NCI-H460 (cell line): ENCODE data around the gene ITPR1. TPM values are rescaled to one million over a fixed set of nuclear protein-coding genes. Genes with fewer than 3 reads are reported as not detected.

Source experiments
- DNase-seq: peaks from one replicate; pipeline ENCODE4 v3.0.0-alpha.2; 2016; ENCODE audit warnings: low read depth; ENCODE audit errors: extremely low read depth
- total RNA-seq: library from RNA; depleted of rRNA; stranded (reverse); fragments of >200 nt; shearing (Covaris generic); gene quantifications from 2 replicates; pipeline ENCODE4 v1.2.3, GENCODE V29; 2014

ITPR1 gene
- total RNA-seq, 1 experiment from 2014 or later = 44.9 TPM

GRCh38 chr3:4734454-4734853 lies 241.3 kb downstream of the ITPR1 start:
- DNase-seq = no peak

- no peak for DNase-seq
Observed at GRCh38 chr3:4735243-4735642, 242.1 kb downstream of the ITPR1 start.

- DNase-seq = no peak
Observed at GRCh38 chr3:4736284-4736861, 243.2 kb downstream of the ITPR1 start.

- no peak for DNase-seq
Observed at GRCh38 chr3:4738737-4739274, 245.7 kb downstream of the ITPR1 start.

- no peak for DNase-seq
Observed at GRCh38 chr3:4739289-4740236, 246.4 kb downstream of the ITPR1 start.

- DNase-seq = no peak
Observed at GRCh38 chr3:4740397-4741105, 247.4 kb downstream of the ITPR1 start.

GRCh38 chr3:4741106-4741403 lies 247.9 kb downstream of the ITPR1 start:
- DNase-seq = no peak

GRCh38 chr3:4741404-4742307 lies 248.5 kb downstream of the ITPR1 start:
- peak; percentile 95 for DNase-seq

- no peak for DNase-seq
Observed at GRCh38 chr3:4742359-4742758, 249.2 kb downstream of the ITPR1 start.

GRCh38 chr3:4743371-4743770 lies 250.2 kb downstream of the ITPR1 start:
- no peak for DNase-seq

- peak; percentile 90 for DNase-seq
Observed at GRCh38 chr3:4744405-4745234, 251.5 kb downstream of the ITPR1 start.

GRCh38 chr3:4745235-4745610 lies 252.1 kb downstream of the ITPR1 start:
- DNase-seq = no peak

GRCh38 chr3:4746241-4746958 lies 253.3 kb downstream of the ITPR1 start:
- DNase-seq = no peak

- no peak for DNase-seq
Observed at GRCh38 chr3:4748127-4748526, 255.0 kb downstream of the ITPR1 start.

GRCh38 chr3:4748701-4749378 lies 255.7 kb downstream of the ITPR1 start:
- no peak for DNase-seq

GRCh38 chr3:4749567-4750002 lies 256.4 kb downstream of the ITPR1 start:
- no peak for DNase-seq

GRCh38 chr3:4750306-4750968 lies 257.3 kb downstream of the ITPR1 start:
- DNase-seq = no peak
